ENCODE measurements around the gene SSTR3. TPM values are rescaled to one million over a fixed set of nuclear protein-coding genes. Genes with fewer than 3 reads are reported as not detected.

The SSTR3 gene
- total and polyA plus RNA-seq, 9 donors: 1.6 to 9.2 (median 4.9) TPM

DNA sequence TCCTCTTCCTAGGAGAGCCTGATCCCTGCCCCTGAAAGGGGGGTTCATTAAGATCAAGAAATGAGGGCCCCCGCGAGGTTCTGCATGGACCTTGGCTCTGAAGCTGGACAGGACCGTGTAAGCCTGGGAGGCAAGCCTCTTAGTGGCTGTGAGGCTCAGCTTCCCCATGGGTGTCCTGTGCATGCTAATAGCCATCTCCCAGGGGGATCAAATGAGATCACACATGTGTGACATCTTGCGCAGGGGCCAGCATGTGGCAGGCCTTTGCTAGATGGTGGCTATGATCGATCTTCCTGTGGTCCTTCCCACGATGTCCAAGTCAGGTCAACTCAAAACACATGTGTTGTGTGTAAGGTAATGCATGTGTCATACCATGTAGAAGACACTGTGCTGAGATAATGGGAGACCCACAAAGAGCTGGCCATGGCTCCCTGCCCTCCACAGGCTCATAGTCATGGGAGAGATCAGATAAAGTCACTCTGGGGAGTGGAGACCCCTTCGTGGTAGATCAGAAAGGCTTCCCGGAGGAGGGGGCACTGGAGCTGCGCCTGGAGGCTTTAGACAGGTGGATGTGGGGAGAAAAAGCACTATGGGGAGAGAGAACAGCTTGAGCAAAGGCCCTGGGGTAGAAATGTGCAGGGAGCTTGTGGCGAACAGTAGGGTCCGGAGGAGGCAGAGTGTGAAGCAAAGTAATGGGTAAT is 28.1 kb upstream of the SSTR3 start:
- peak in 1 of 5 donors; percentile 0 for DNase-seq
- intact Hi-C loops (cut with DNase I): no loop called here
- H3K36me3 ChIP-seq: no peaks in the 10 kb centered on the region
- WGBS, 3 donors: 79 to 83% (median 82%) methylated on average over 11 of the region's 11 CpGs
- H3K27me3 ChIP-seq: no peaks in the 10 kb centered on the region
- TF ChIP-seq, protein P1, sequence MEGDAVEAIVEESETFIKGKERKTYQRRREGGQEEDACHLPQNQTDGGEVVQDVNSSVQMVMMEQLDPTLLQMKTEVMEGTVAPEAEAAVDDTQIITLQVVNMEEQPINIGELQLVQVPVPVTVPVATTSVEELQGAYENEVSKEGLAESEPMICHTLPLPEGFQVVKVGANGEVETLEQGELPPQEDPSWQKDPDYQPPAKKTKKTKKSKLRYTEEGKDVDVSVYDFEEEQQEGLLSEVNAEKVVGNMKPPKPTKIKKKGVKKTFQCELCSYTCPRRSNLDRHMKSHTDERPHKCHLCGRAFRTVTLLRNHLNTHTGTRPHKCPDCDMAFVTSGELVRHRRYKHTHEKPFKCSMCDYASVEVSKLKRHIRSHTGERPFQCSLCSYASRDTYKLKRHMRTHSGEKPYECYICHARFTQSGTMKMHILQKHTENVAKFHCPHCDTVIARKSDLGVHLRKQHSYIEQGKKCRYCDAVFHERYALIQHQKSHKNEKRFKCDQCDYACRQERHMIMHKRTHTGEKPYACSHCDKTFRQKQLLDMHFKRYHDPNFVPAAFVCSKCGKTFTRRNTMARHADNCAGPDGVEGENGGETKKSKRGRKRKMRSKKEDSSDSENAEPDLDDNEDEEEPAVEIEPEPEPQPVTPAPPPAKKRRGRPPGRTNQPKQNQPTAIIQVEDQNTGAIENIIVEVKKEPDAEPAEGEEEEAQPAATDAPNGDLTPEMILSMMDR (IDR thresholded peaks at IDR 0.05): no peak
- TF ChIP-seq POLR2A (IDR thresholded peaks at IDR 0.05) (no peak), EP300 (IDR thresholded peaks at IDR 0.05) (no peak)
- H3K4me3 ChIP-seq: no peak overlapping the region
- no peak overlapping the region for H3K27ac ChIP-seq
- no peaks in the 10 kb centered on the region for H3K4me1 ChIP-seq (ENCODE audit: insufficient read depth)
- H3K9me3 ChIP-seq: no peaks in the 10 kb centered on the region

GRCh38 chr22:37239336-37240239 is 27.3 kb upstream of the SSTR3 start:
- intact Hi-C loops (cut with DNase I): no loop called here
- H3K27me3 ChIP-seq: no peaks in the 10 kb centered on the region

GRCh38 chr22:37237371-37238268 is 25.3 kb upstream of the SSTR3 start:
- no peak overlapping the region for H3K4me3 ChIP-seq
- 59 to 63% (median 63%) methylated on average over 20 of the region's 20 CpGs for WGBS, 3 donors
- no peaks in the 10 kb centered on the region for H3K27me3 ChIP-seq
- TF ChIP-seq, protein P1 (IDR thresholded peaks at IDR 0.05): no peak
- TF ChIP-seq POLR2A (IDR thresholded peaks at IDR 0.05) (no peak), EP300 (IDR thresholded peaks at IDR 0.05) (no peak)
- H3K4me1 ChIP-seq (ENCODE audit: insufficient read depth): no peaks in the 10 kb centered on the region
- intact Hi-C loops (cut with DNase I): no loop called here
- H3K36me3 ChIP-seq: no peaks in the 10 kb centered on the region
- no peak for DNase-seq
- no peaks in the 10 kb centered on the region for H3K9me3 ChIP-seq
- no peak overlapping the region for H3K27ac ChIP-seq

More at GRCh38 chr22:37239336-37240239, 27.3 kb upstream of the SSTR3 start:
- no peak overlapping the region for H3K4me3 ChIP-seq
- no peaks in the 10 kb centered on the region for H3K4me1 ChIP-seq (ENCODE audit: insufficient read depth)
- H3K27ac ChIP-seq: no peak overlapping the region
- H3K36me3 ChIP-seq: no peaks in the 10 kb centered on the region
- TF ChIP-seq, protein P1 (IDR thresholded peaks at IDR 0.05): no peak
- no peak for TF ChIP-seq EP300 (IDR thresholded peaks at IDR 0.05)
- no peak for DNase-seq
- no peaks in the 10 kb centered on the region for H3K9me3 ChIP-seq
- WGBS, 3 donors: 71 to 77% (median 77%) methylated on average over 10 of the region's 10 CpGs

Data from ovary (tissue), 9 donors.